OCI-LY1 (cell line): ENCODE data around the gene CEP164.

Source experiments
- H2AFZ ChIP-seq: fragments of 200-600 bp; sonication (generic), shearing (Covaris generic); 2 replicates; pipeline ENCODE4 v1.6.0; 2014; ENCODE audit warnings: antibody characterized with exemption, mild to moderate bottlenecking, low read length
- H3F3A ChIP-seq: fragments of 200-600 bp; sonication (generic), shearing (Covaris generic); 2 replicates; pipeline ENCODE4 v1.6.0; 2014; ENCODE audit warnings: mild to moderate bottlenecking, antibody characterized with exemption, low read length, moderate library complexity; ENCODE audit not compliant: insufficient read depth
- H3K27ac ChIP-seq: fragments of 200-600 bp; sonication (generic); 2 replicates; pipeline ENCODE4 v1.5.1; 2014; ENCODE audit warnings: low read length, mixed run types, mild to moderate bottlenecking, low read depth; ENCODE audit not compliant: poor library complexity, severe bottlenecking
- H3K27me3 ChIP-seq: fragments of 200-600 bp; sonication (generic); 2 replicates; pipeline ENCODE4 v1.6.0; 2014; ENCODE audit warnings: antibody characterized with exemption, mild to moderate bottlenecking, low read length, moderate library complexity; ENCODE audit not compliant: insufficient read depth
- H3K36me3 ChIP-seq: fragments of 200-600 bp; sonication (generic); 2 replicates; pipeline ENCODE4 v1.6.1; 2014; ENCODE audit warnings: mild to moderate bottlenecking, antibody characterized with exemption, low read length, moderate library complexity, mixed read lengths; ENCODE audit not compliant: insufficient read depth
- H3K4me1 ChIP-seq: fragments of 200-600 bp; sonication (generic); 2 replicates; pipeline ENCODE4 v1.5.1; 2014; ENCODE audit warnings: mild to moderate bottlenecking, low read length, moderate library complexity; ENCODE audit not compliant: insufficient read depth, severe bottlenecking
- H3K4me2 ChIP-seq: fragments of 200-600 bp; sonication (generic), shearing (Covaris generic); 2 replicates; pipeline ENCODE4 v1.6.1; 2014; ENCODE audit warnings: low read length
- H3K4me3 ChIP-seq: fragments of 200-600 bp; sonication (generic); 2 replicates; pipeline ENCODE4 v1.5.1; 2014; ENCODE audit warnings: low read length, low read depth, mild to moderate bottlenecking, mixed read lengths; ENCODE audit not compliant: poor library complexity, severe bottlenecking
- H3K79me2 ChIP-seq: fragments of 200-600 bp; shearing (Covaris generic); 2 replicates; pipeline ENCODE4 v1.6.1; 2016; ENCODE audit warnings: mixed run types, low read length, mixed read lengths; ENCODE audit not compliant: insufficient read depth
- H3K9ac ChIP-seq: fragments of 200-600 bp; sonication (generic), shearing (Covaris generic); 2 replicates; pipeline ENCODE4 v1.6.1; 2014; ENCODE audit warnings: mild to moderate bottlenecking, low read length, mixed read lengths
- H3K9me2 ChIP-seq: fragments of 200-600 bp; sonication (generic), shearing (Covaris generic); 2 replicates; pipeline ENCODE4 v1.6.1; 2014; ENCODE audit warnings: low read depth, mild to moderate bottlenecking, low read length, mixed read lengths
- H3K9me3 ChIP-seq: fragments of 200-600 bp; shearing (Covaris generic); 2 replicates; pipeline ENCODE4 v1.6.1; 2014; ENCODE audit warnings: low read length, mixed read lengths
- H4K20me1 ChIP-seq: fragments of 200-600 bp; sonication (generic), shearing (Covaris generic); 2 replicates; pipeline ENCODE4 v1.6.0; 2016; ENCODE audit warnings: mild to moderate bottlenecking, low read length; ENCODE audit not compliant: insufficient read depth
- EZH2 ChIP-seq: fragments of 200-600 bp; sonication (generic), shearing (Covaris generic); IDR thresholded peaks from 2 replicates; pipeline ENCODE4 v1.8.0; 2017; ENCODE audit warnings: borderline replicate concordance, mixed run types, mild to moderate bottlenecking, antibody characterized with exemption, low read length, moderate library complexity, mixed read lengths
- TF ChIP-seq, protein P1 (sequence below): fragments of 200-600 bp; sonication (generic), shearing (Covaris generic); IDR thresholded peaks from 2 replicates; pipeline ENCODE4 v1.5.1; 2017; ENCODE audit warnings: mild to moderate bottlenecking, antibody characterized with exemption, low read length, moderate library complexity, mixed read lengths

CEP164 gene

DNA sequence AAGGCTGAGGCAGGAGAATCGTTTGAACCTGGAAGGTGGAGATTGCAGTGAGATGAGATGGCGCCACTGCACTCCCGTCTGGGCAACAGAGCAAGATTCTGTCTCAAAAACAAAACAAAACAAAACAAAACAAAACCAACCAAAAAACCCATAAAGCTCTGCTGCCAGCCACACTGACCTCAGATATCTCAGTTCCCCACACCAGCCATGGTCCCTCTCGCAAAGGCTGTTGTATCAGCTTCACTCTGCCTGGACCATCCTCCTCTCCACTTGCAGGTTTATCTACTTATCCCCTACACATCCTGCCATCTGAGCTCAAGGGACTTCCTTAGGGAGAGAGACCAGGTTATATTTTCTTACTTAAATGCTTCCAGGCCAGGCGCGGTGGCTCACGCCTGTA is 25.4 kb upstream of the CEP164 start:
- Histone ChIP-seq H3K9me3 (no peaks in the 10 kb centered on the region), H3K9me2 (no peaks in the 10 kb centered on the region), H3K27ac (no peak overlapping the region), H3K27me3 (no peaks in the 10 kb centered on the region), H4K20me1 (no peaks in the 10 kb centered on the region), H3K36me3 (no peaks in the 10 kb centered on the region), H3K4me3 (no peak overlapping the region), H3K79me2 (no peaks in the 10 kb centered on the region), H2AFZ (no peak overlapping the region), H3K9ac (no peak overlapping the region), H3K4me2 (no peak overlapping the region), H3F3A (no peaks in the 10 kb centered on the region), H3K4me1 (no peaks in the 10 kb centered on the region)
- TF ChIP-seq EZH2 = no peak
- TF ChIP-seq, protein P1, sequence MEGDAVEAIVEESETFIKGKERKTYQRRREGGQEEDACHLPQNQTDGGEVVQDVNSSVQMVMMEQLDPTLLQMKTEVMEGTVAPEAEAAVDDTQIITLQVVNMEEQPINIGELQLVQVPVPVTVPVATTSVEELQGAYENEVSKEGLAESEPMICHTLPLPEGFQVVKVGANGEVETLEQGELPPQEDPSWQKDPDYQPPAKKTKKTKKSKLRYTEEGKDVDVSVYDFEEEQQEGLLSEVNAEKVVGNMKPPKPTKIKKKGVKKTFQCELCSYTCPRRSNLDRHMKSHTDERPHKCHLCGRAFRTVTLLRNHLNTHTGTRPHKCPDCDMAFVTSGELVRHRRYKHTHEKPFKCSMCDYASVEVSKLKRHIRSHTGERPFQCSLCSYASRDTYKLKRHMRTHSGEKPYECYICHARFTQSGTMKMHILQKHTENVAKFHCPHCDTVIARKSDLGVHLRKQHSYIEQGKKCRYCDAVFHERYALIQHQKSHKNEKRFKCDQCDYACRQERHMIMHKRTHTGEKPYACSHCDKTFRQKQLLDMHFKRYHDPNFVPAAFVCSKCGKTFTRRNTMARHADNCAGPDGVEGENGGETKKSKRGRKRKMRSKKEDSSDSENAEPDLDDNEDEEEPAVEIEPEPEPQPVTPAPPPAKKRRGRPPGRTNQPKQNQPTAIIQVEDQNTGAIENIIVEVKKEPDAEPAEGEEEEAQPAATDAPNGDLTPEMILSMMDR = no peak

DNA sequence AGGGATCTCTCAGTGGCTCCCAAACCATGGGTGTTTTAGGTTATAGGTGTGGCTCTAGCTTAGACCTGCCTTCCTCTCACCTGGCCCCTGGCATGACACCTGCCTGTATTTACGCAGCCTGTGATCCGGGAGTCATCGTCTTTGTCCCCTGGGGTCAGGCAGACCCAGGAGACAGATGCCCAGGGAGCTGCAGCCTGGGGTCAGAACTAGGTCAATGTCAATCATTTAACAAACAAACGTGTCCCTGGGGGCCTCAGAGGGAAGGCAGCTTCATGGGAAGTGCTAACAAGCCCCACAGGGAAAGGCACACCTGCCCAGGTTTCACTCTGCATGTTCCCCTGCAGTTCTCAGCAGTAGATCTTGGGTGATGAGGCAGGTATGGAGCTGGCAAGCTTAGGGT is 24.6 kb upstream of the CEP164 start:
- no peaks in the 10 kb centered on the region for H3K9me2 ChIP-seq
- no peak overlapping the region for H3K9ac ChIP-seq
- no peak overlapping the region for H3K27ac ChIP-seq
- H3K27me3 ChIP-seq = no peaks in the 10 kb centered on the region
- no peaks in the 10 kb centered on the region for H3K36me3 ChIP-seq
- H3K4me3 ChIP-seq = no peak overlapping the region
- H3K9me3 ChIP-seq = no peaks in the 10 kb centered on the region
- H3F3A ChIP-seq = no peaks in the 10 kb centered on the region
- H4K20me1 ChIP-seq = no peaks in the 10 kb centered on the region
- no peak overlapping the region for H3K4me2 ChIP-seq
- no peak overlapping the region for H2AFZ ChIP-seq
- H3K4me1 ChIP-seq = no peaks in the 10 kb centered on the region
- H3K79me2 ChIP-seq = no peaks in the 10 kb centered on the region
- TF ChIP-seq, protein P1 = no peak
- no peak for TF ChIP-seq EZH2

DNA sequence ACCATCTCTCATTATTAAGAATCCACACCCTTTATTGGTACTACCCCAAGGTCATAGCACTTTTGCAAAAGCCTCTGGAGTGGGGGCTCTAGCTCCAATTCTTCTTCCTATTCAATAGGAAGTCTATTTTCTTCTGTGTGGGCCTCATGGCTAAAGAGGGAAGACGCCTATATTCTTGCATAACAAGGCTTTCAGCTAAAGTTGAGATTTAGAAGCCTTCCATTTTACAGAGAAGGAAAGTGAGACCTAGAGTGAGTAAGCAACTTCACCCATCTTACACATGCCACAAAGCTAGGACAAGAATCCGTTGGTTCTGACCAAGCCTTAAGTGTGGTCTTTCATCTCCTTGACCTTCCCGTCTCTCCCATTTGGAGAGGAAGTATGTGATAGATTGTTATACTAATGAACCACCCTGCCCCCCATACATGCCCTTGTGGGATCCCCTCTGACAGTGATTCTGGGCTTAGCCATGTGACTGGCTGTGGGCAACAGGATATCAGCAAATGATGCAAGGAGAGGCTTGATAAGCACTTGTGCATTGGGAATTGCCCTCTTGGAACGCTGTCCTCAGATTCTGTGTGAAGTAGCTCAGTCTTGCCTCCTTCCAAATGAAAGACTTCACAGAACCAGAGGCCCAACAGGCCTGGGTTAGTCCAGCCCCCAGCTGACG is 23.9 kb upstream of the CEP164 start:
- Histone ChIP-seq H3K4me2 (no peak overlapping the region), H3K4me1 (no peaks in the 10 kb centered on the region), H4K20me1 (no peaks in the 10 kb centered on the region), H3K9me2 (no peaks in the 10 kb centered on the region), H3K9me3 (no peaks in the 10 kb centered on the region), H3K27me3 (no peaks in the 10 kb centered on the region), H3K36me3 (no peaks in the 10 kb centered on the region), H3K27ac (no peak overlapping the region), H3K79me2 (no peaks in the 10 kb centered on the region), H2AFZ (no peak overlapping the region), H3F3A (no peaks in the 10 kb centered on the region), H3K4me3 (no peak overlapping the region), H3K9ac (no peak overlapping the region)
- no peak for TF ChIP-seq EZH2
- TF ChIP-seq, protein P1 = no peak
